Kidney capillary endothelial cell (primary cell): ENCODE results near the gene KMT2C.
"Not testable (repeated sequence)": the region's sequence is repeated elsewhere in the genome, so short reads cannot be mapped to it uniquely, and the experiment has no call there.

Source experiments
- DNase-seq: peaks from one replicate; pipeline ENCODE4 v3.0.0-alpha.2; 2018; ENCODE audit warnings: low spot score

KMT2C gene

DNA sequence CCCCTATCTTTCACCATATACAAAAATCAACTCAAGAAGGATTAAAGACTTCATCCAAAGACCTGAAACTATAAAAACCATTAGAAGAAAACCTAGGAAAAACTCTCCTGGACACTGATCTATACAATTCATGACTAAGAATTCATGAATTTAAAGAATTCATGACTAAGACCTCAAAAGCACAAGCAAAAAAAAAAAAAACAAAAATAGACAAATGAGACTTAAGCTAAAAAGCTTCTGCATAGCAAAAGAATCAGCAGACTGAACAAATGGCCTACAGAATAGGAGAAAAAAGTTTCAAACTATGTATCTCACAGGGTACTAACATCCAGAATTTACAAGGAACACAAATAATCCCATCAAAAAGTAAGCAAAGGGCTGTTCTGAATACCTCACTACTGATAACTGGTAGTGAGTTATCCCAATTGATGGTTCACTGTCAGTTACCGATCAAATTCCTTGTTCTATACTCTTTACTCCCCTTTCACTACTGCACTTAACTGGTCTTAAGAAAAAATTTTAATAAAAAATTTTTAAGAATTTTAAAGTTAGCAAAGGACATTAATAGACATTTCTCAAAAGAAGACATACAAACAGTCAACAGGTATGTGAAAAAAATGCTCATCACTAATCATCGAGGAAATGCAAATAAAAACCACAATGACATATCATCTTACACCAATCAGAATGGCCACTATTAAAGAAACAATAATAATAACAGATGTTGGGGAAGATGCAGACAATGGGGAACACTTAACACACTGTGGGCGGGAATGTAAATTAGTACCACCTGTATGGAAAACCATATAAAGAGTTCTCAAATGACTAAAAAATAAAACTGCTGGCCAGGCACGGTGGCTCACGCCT, 33.2 kb downstream of the KMT2C start:
- DNase-seq = peak; percentile 68

DNA sequence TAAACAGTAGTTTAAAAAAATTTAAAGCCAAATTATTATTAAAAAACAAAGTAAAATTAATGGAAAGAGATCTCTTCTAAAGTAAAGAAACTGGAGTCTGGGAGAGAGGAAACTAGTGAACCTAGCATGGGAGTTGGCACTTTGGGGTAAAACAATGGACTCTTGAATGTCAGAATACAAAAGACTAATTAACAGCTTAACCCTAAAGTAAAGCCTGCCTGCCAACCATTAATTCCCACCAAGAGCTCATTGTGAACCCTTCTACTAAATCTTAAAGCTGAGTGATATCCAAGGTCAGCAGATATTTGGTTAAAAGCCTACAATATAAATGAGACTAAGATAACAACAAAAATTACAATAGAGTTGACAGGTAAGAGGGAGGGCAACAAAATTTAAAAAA, 36.5 kb downstream of the KMT2C start:
- no peak for DNase-seq

DNA sequence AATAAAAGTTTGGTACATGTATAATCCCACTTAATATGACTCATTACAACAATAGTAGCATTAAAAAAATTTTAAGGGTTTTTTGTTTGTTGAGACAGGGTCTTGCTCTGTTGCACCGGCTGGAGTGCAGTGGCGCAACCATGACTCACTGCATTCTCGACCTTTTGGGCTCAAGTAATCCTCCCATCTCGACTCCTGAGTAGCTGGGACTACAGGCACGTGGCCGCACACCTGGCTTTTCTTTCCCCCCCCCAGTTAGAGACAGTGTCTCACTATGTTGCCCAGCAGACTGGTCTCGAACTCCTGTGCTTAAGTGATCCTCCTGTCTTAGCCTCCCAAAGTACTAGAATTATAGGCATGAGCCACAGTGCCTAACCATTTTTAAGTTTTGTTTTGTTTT, 40.7 kb downstream of the KMT2C start:
- DNase-seq = no peak

DNA sequence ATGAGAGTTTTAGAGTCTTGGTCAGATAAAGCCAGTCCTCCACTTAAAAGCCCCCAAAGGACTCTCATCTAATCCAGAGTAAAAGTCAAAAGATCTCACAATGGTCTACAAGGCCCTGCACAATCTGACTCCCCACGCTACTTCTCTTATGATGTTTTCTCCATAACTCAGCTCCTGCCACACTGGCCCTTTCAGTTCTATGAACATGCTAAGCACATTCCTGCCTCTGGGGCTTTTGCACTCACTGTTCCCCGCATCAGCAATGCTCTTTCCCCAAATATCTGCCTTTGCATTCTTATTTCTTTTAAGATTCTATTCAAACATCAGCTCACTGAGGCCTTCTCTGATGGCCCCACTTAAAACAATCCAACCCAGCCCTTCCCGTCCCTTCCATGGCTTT, 41.6 kb downstream of the KMT2C start:
- not testable (repeated sequence) for DNase-seq

DNA sequence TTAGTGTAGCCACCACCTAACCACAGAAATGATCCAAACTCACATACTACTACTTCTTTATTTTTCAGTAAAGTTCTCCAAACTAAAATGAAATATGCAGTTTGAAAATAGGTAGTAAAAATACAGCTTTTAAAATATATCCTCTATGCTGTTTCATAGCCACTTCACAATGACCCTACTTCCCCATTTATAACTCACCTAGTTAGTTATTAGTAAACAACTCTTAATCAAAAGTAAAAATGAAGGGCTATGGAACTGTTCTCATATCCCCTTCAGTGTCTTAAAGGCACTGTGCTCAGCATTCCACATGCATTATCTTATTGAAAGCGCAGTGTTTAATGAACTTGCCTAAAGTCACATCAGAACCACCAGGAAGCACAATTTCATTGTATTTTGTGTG, 43.5 kb downstream of the KMT2C start:
- no peak for DNase-seq

DNA sequence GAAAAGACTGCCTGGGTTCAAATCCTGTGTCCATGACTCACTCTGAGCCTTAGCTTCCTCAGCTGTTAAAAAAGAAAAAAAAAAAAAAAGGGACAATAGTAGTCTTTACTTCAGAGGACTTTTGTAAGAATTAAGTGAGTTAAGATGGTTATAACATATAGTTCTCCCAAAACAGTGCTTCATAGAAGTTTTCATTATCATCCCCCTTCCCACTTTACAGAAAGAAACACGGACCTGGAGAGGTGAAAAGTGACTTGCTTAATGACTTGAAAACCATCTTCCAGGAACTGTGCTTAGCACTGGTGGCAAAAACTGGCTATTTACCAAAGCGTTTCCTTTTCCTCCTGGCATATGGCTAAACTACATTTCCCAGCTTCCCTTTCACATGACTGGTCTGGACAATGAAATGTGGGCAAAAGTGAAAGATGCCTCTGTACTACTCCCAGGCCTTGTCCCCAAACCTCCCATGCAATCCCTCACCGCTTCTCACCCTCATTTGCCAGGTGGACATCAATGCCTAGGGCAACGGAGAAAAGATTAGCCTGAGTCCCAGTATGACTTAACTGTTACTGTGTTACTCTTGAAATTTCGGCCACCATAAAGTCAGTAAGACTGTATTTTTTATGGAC, 49.6 kb downstream of the KMT2C start:
- DNase-seq = not testable (repeated sequence)

DNA sequence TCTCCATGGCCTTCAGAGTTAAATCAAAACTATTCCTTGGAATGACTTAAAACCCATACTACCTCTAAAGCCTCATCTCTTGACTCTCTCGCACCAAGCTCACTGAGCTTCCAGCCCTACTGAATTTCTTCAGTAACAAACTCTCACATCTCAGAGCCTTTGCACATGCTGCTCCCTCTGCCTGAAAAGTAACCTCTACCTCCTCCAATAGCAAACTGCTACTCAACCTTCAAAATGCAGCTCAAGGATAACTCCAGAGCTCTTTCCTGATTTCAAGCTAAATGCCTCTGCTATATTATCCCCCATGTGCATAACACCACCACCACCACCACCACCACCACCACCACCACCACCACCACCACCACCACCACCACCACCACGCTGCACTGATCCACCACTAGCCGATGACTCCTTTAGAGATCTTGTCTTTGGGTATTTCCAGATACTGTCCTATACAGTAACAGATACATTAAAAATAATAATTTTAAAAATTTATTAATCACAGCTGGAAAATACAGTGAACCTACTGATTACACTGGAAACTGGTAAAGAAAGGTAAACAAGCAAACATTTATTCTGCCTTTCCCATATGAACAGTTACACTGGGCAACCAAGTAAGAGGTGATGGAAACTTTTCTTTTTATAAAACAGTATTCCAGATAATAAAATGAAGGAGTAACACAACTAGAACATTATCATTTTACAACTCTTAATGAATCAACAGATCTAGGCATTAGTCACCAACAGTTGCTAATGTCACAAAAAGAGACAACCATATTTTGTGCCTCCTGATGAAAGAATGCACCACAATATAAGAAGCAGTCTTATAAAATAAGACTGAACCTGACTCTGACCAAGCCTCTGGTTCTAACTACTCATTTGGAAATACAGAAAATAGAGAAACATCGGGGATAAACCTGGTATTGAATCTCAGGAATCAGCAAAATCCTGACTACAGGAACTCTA, 51.3 kb downstream of the KMT2C start:
- not testable (repeated sequence) for DNase-seq

DNA sequence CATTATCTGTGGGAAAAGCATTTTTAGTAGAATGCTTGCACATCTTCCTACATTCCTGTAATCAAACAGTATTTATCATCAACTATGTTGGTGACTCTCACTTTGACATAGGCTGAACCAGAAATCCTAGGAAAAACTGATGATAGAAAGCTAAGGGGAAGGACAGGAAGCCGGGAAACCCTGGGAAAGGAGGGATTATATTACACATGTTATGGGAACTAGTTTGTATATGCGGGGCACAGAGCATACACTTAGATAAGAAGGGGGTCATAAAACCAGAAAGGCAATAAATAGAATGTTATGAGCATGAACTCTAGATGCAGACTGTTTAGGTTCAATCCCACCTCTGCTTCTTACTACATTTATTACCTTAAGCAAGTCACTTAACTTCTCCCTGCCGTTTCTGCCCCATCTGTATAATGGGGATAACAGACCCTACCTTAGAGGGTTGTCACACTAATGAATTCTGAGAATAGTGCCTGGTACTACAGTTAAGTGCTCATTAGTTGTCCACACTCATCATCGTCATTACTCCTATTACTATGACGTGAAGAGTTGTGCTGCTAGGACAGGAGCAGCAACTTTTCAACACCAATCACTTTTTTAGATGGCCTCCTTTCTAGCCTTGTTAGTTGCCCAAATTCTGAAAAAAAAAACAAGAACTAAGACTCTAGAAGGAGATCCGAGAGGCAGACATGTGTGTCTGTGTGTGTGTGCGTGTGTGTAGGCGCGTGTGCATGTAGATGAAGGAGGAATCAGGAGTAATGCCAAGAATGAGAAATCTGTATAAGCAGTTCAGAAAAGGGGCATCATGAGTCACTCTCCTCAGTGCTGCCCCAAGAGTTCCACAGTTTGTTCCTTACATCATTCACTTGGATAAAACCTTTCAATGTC, 52.2 kb downstream of the KMT2C start:
- no peak for DNase-seq

DNA sequence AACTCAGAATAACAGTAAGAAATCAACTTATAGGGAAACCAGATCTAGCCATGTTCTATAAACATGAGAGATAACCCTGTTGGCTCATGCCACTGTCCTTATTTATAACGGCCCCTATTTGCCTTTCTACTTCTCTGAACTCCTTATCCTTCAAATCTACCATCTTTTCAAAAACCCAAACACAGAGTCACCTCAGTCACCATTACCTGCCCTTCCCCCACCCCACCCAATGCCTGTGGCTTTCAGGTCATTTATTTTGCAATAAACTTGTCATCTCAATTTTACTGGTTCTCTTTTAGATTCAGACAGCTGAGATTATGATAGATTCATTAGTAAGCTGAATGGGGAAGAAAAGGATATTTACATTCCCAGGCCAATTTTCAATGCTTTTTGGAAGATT, 53.6 kb downstream of the KMT2C start:
- DNase-seq = no peak

DNA sequence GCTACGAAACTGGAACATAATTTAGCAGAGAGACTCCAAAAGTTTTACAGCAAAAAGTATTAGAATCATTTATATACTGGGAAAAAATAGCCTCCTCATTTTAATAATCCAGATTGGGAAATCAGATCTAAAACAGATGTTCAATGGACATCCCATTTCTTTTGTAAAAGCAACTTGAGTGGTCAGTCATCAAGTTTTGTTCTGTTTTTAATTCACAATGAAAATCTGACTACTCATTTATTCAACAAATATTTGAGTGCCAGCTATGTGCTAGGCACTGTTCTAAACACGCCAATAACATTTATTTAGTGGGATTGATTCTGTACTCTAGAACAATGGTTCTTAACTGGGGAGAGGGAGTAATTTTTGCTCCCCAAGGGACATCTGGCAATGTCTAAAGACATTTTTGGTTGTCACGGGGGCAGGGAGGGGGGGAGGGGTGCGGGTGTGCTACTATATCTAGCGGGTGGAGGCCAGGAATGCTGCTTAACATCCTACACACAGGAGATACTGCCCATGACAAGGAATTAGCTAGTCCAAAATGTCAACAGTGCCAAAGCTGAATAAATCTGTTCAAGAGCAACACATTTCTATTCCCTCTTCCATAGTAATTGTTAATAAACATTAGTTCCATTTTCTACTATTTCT, 54.7 kb downstream of the KMT2C start:
- DNase-seq = not testable (repeated sequence)

DNA sequence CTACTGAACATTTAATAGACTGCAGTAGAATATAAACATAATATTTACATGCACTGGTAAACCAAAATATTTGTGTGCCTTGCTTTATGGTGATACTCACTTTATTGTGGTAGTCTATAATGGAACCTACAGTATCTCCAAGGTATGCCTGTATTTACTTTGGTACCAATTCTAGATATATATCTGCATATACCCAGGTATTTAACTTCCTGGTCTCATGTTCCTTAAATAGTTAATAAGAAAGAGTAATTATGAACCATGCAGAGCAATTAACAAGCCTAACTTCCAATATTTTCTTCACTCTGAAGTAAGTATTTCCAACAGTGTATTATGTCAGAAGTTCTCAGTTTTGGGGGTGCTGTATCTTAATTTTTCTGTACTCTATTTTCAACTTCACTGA, 57.3 kb downstream of the KMT2C start:
- DNase-seq = not testable (repeated sequence)

DNA sequence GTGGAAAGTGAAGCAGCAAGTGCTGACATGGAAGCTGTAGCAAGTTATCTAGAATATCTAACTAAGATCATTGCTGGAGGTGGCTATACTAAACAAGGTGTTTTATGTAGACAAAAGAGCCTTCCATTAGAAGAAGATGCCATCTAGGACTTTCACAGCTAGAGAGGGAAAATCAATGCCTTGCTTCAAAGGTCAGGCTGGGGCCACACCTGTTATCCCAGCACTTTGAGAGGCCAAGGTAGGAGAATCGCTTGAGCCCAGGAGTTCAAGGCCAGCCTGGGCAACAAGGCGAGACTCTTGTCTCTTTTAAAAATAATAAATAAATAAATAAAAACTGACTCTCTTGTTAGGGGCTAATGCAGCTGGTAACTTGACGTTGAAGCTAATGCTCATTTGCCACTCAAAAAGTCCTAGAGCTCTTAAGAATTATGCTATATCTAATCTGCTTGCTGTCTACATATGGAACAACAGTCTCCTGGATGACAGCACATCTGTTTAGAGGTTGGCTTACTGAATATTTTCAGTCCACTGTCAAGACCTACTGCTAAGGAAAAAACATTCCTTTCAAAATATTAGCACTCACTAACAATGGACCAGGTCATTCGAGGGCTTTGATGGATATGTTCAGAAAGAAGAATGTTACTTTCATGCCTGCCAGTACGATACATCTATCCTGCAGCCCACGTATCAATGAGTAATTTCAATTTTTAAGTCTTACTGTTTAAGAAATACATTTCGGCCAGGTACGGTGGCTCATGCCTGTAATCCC, 58.9 kb downstream of the KMT2C start:
- not testable (repeated sequence) for DNase-seq

DNA sequence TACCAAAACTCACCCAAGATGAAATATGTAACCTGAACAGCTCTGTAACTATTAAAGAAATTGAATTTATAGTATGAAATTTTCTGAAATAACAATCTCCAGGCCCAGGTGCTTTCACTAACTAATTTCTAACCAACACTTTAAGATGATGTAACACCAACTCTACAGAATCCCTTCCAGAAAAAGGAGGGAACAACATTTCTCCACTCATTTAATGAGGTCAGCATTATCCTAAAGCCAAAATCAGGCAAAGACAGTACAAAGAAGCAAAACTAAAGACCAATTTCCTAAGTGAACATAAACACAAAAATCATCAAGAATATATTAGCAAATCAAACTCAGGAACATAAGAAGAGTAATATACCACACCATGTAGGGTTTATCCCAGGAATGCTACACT, 65.5 kb downstream of the KMT2C start:
- no peak for DNase-seq

DNA sequence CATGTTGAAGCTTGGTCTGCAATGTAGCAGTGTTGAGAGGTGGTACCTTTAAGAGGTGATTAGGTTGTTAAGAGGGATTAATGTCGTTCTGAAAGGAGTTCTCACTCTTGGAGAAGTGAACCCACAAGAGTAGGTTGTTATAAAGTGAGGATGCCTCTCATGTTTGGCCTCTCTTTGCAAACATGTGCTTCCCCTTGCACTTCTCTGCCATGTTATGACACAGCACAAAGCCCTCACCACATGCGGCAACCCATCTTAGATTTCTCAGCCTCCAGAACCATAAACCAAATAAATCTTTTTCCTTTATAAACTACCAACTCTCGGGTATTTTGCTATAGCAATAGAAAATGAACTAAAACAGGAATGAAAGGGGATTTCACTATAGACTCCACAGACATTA, 66.3 kb downstream of the KMT2C start:
- DNase-seq = no peak

DNA sequence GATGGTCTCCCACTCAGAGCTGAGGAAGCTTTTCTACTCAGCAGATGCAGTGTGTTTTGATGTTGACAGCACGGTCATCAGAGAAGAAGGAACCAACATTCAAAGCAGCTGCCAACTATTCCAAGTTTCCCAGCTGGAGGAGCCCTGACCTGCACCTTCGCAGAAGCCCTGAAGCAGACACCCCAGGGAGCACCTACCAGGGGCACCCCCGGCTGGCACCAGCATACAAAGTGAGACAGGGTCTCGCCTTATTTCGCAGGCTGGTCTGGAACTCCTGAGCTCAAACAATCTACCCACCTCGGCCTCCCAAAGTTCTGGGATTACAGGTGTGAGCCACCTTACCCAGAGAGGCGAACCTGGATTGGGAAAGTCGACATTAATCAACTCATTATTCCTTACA, 68.6 kb downstream of the KMT2C start:
- DNase-seq = no peak

DNA sequence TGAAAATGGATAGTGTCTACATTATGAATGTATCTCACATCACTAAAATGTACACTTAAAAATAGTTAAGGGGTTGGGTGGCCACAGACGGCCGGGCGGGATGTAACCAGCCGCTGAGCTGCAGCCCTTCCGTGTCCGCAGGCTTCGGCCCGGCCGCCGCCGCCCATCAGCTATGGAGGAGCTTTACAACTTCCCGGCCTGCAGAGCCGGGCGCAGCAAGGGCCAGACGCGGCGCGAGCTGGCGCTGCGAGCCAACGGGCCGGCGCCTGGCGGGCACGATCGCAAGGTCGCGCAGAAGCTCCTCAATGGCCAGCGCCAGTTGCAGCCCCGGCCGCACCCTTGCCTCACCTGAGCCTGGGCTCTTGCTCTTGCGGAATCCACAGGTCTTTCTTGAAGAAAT, 69.1 kb downstream of the KMT2C start:
- peak; percentile 30 for DNase-seq

DNA sequence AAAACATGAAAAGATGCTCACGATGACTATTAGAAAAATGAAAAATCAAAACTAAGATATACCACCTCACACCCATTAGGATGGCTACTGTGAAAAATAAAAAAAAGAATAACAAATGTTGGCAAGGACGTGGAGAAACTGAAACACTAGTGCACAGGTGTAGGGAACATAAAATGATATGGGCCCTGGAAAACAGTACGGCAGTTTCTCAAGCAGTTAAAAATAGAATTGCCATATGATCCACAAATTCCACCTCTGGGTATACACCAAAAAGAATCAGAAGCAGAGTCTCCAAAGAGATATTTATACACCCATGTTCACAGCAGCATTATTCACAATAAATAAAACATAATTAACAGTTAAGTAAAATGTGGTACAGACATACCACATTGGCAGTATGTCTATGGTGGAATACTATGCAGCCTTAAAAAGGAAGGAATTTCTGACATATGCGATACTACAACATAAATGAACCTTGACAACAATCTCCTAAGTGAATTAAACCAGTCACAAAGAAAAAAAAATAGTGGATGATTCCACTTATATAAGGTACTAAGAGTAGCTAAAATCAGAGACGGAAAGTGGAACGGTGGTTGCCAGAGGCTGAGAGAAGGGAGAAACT, 69.7 kb downstream of the KMT2C start:
- DNase-seq = no peak

DNA sequence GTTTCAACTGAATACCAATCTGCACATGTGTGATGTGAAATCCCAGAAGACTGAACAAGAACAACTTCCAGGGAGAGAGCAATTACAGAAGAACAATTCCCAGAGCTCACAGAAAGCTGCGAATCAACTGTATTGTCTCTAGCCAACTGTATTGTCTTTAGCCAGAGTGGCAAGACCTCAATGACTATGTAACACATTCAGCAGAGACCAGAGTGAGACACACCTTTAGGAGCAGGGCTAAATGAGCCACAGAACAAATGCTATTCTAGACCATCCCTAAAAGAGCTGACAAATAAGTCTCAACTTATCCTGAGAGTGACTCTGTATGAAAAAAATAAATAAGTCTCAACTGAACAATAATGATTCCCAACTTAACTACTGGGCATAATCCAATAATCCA, 72.0 kb downstream of the KMT2C start:
- DNase-seq = no peak

DNA sequence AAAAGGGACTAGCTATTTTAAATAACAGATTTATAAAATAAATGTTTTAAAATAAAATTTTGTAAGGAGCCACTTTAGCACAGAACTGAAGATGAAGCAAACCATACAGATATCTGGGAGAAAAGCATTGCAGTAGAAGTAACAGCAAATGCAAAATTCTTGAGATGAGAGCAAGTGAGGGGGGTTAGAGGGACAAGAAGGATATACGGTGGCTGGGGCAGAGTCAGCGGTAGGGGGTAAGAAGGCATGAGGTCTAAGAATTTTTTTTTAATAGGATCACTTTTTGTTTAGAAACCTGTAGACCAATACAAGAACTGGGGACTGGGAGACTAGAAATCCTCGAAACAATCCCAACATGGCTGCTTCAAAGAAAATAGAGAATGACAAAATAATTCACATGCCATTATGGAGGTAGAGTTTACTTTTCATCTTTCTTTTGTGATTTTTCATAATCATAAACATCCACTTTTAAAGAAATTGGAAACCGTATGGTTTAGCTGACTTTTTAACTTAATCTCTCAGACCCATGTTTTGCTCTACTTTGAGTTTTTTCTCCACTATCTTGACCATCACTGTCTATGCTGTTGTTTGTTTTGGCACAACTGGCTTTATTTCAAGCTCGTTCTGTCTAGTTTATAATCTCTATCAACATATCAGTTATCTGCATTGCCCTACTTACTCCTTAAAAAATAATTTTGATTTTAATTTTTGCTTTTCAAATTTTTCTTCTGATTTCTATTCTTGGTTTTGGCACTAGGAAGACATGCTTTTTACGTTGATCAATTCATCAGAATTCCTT, 73.5 kb downstream of the KMT2C start:
- no peak for DNase-seq
